HG03064 (cell line): Measurements from ENCODE around the gene UTS2.

Experiments
- ATAC-seq: cut with Tn5 transposase; IDR thresholded peaks from one replicate; pipeline ENCODE4 v1.9.1; 2021; ENCODE audit warnings: low read depth; ENCODE audit not compliant: unreplicated experiment

The UTS2 gene

DNA sequence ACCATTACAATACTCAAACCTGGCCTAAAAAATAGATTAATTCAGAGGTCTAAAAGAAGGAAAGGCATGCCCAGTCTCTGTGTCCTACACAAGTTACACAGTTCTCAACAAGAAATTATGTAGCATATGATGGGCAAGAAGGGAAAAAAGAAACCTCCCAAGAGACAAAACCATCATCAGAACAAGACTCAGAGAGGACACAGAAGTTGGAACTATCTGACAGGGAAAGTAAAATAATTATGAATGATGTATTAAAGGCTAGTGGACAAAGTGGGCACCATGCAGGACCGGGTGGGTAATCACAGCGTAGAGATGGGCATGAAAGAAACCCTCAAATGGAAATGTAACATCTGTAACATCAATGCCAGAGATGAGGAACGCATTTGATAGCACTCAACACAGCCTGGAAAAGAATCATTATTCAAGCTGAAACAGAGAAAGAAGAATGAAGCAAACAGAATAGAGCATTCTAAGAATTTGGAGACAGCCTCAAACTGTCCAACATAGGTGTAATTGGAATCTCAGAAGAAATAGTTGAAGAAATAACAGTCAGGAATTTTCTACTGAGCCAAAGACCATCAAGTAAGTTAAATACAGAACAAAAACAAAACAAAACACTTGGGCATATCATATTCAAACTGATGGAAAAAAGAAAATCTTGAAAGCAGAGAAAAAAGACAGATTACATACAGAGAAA lies 39.0 kb downstream of the UTS2 start:
- no peak for ATAC-seq

DNA sequence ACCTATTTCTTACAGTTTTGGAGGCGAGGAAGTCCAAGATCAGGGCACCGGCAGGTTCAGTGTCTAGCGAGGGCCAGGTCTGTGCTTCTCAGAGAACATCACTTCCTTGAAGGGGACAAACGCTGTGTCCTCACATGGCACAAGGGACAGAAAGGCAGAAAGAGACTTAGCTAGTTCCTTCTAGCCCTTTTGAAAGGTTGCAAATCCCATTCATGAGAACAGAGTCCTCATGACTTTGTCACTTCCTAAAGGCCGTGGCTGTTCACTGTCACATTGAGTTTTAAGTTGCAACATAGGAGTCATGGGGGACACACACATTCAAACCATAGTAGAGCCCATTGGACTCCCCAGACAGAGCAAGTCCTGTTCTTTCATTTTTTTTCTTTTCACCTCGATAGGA lies 41.4 kb downstream of the UTS2 start:
- no peak for ATAC-seq

DNA sequence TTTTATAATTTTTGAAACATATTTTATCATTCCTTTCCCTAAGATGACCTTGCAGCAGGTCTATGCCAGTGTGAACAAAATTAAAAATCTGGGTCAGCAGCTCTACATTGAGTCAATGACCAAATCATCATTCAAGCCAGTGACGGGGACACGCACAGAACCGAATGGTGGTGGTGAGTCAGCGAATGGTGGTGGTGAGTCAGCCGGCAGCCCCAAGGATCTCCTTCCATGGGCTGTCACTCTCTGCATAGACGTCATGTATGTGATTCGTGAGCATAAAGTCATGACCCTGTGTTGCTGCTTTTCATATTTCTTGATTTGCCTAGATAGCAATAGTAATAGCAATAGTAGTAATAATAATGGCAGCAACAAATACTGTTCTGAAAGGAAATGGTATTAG lies 42.5 kb downstream of the UTS2 start:
- ATAC-seq, result no peak

- no peak for ATAC-seq
Observed at GRCh38 chr1:7809742-7810141, 43.1 kb downstream of the UTS2 start.

DNA sequence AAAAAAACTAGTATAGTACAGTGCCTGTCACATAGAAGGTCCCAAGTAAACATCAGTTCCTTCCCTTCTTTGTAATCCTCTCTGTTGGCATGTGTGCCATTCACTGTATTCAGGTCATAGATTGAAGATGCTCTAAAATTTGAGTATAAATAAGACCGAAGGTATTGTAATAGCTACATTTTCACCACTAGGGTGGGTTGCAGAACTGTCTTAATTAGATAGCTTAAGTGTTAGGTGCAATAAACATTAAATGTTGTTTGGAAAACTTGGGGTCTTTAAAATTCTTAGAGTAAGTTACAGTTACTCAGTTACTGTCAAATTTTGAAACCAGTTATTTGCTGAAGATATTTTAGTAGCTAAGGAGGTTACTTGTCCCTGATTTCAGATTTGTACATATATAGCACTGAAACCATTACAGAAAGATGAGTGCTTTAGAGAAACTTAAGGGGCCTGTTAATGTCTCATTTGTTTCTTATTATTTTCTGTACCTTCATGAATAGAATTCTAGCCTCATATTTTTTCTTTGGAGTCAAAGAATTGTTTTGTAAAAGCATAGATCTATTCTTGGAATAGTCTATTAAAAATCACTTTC lies 44.5 kb downstream of the UTS2 start:
- no peak for ATAC-seq

DNA sequence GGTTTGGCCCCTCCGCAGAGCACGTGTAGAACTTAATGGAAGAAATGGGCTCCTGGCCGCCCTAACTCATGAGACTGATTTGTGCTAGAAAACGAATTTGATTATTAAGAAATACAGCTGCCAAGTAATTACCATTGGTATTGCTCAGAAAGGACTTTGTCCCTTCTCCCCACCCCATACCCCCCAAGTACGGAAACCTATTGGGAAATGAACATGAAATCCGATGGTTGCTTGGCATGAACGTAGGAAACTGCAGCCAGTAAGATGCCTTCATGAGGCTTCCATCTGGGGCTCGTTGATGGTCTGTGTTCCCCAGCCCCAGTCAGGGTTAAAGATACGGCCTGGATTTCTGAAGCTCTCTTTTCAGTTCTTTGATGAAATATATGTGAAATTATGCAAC lies 47.4 kb downstream of the UTS2 start:
- no peak for ATAC-seq
